ENCODE data around the gene CNOT3. TPM values are rescaled to one million over a fixed set of nuclear protein-coding genes. Genes with fewer than 3 reads are reported as not detected.

CNOT3 gene
- total and polyA plus RNA-seq, 2 of the 13 experiments (the other 11 are each of a cell fraction or from before 2014, with no cell fraction given): 4.3 to 5.8 TPM

DNA sequence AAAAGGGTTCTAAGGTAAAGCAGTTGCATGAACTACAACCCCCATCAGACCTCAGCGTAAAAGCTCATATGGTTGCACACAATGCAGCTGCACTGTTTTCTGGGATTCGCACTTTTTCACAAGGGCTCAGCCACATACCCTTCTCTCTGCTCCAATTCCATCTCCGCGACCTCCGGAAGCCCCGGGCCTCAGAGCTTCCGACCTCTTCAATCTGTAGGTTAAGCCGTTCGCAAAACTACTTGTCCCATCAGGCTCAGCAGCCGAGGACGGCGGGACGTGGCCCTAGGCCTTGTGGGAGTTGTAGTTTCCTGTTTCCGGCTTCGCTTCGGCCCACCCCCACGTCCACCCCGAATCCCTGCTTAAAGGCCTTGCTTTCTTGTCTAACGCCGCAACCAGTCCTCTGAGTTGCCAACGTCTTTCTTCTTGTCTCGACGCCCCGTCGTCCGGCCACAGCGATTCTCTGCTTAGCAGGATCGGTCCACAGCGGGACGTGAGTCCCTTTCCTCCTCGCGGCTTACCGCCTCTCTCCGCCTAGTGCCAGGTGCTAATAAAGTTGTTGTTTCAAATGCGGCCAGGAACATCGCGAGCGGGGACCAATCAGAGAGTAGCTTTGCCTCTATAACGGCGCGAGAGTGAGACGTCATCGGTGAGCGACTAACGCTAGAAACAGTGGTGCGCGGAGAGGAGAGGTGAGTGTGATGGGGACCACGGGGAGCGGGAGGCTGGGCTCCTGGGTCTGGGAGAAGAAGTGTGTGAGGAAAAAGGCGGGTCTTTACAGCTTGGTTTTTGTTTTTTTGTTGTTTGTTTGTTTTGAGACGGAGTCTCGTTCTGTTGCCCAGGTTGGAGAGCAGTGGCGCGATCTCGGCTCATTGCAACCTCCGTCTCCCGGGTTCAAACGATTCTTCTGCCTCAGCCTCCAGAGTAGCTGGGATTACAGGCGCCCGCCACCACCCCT lies 22.2 kb upstream of the CNOT3 start, which contains the start of the genes PRPF31 and TFPT (continued):
- peak; percentile 65; the same call in 1 of the 2 replicates for TF ChIP-seq MIER2 (CRISPR knock-in tag; IDR thresholded peaks at IDR 0.05)
- 0 out of 2 replicates have a peak, but pooled peaks have one; percentile 48 for TF ChIP-seq ZNF558 (CRISPR knock-in tag; IDR thresholded peaks at IDR 0.05; ENCODE audit: borderline replicate concordance)
- TF ChIP-seq, protein P1, sequence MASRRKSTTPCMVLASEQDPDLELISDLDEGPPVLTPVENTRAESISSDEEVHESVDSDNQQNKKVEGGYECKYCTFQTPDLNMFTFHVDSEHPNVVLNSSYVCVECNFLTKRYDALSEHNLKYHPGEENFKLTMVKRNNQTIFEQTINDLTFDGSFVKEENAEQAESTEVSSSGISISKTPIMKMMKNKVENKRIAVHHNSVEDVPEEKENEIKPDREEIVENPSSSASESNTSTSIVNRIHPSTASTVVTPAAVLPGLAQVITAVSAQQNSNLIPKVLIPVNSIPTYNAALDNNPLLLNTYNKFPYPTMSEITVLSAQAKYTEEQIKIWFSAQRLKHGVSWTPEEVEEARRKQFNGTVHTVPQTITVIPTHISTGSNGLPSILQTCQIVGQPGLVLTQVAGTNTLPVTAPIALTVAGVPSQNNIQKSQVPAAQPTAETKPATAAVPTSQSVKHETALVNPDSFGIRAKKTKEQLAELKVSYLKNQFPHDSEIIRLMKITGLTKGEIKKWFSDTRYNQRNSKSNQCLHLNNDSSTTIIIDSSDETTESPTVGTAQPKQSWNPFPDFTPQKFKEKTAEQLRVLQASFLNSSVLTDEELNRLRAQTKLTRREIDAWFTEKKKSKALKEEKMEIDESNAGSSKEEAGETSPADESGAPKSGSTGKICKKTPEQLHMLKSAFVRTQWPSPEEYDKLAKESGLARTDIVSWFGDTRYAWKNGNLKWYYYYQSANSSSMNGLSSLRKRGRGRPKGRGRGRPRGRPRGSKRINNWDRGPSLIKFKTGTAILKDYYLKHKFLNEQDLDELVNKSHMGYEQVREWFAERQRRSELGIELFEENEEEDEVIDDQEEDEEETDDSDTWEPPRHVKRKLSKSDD (CRISPR knock-in tag; IDR thresholded peaks at IDR 0.05; ENCODE audit: low read depth): peak; percentile 60; the same call in 1 of the 2 replicates
- peak; percentile 46; the same call in 1 of the 2 replicates for TF ChIP-seq ETV5 (CRISPR knock-in tag; IDR thresholded peaks at IDR 0.05; ENCODE audit: borderline replicate concordance)
- peak; percentile 70; the same call in 1 of the 2 replicates for TF ChIP-seq MXD4 (CRISPR knock-in tag; IDR thresholded peaks at IDR 0.05)

DNA sequence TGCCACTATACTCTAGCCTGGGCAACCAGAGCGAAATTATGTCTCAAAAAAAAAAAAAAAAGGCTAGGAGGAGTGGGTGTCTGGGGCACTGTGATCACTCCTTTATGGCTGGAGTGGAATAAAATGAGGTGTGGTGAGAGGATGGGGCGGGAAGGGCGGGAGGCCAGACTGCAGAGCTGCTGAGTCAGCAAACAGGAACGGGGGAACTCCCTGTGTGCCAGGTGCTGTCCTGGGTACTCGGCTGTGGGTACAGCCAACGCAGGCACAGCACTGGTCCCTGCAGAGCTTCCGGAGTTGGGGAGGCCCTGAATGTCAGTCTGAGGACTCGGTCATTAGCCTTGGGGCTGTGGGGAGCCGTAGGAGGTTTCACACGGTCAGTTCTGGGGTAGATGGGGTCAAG lies 16.3 kb upstream of the CNOT3 start:
- H3K36me3 ChIP-seq (replicated peaks in 1 of 2; ENCODE audit: control insufficient read depth in 1 of 2, insufficient read depth in 2 of 2, low read length in 2 of 2): peaks cover 24 to 66% of the 10 kb centered on the region in 2 experiments; a peak in 4 of 5 replicates
- DNase-seq (ENCODE audit: low spot score): no peak
- H4K20me1 ChIP-seq (ENCODE audit: insufficient read depth, low read length): no peaks in the 10 kb centered on the region
- BruUV-seq (replicated peaks): no TSS peak
- H3K9ac ChIP-seq (ENCODE audit: insufficient read depth, low read depth, low read length): no peak overlapping the region
- H2AFZ ChIP-seq (ENCODE audit: low read length): no peak overlapping the region
- no peak for ATAC-seq
- H3K27ac ChIP-seq (ENCODE audit: extremely low read length, insufficient read depth, low read length): no peak overlapping the region
- H3K4me1 ChIP-seq (ENCODE audit: insufficient read depth, low read length): peaks cover 11% of the 10 kb centered on the region
- no peaks in the 10 kb centered on the region for H3K9me3 ChIP-seq (ENCODE audit: low read length)
- POLR2A ChIA-PET: no interaction called here
- FAIRE-seq: no peak
- no peak overlapping the region for H3K4me2 ChIP-seq (ENCODE audit: low read depth, low read length)
- in situ Hi-C loops (cut with HindIII; ENCODE audit: extremely low pct_ligation_motif_present, low pct_unique_long_range_greater_than_20kb): no loop called here
- CTCF ChIA-PET (ENCODE audit: low intra/inter-chr PET ratio, low total read pairs): no interaction called here
- H3K27me3 ChIP-seq (ENCODE audit: control insufficient read depth in 1 of 2, insufficient read depth in 2 of 2, low read length in 2 of 2): no peaks in the 10 kb centered on the region
- no peak for TF ChIP-seq PLSCR1 (CRISPR knock-in tag; IDR thresholded peaks at IDR 0.05; ENCODE audit: borderline replicate concordance)
- no peak for TF ChIP-seq SALL1 (CRISPR knock-in tag; IDR thresholded peaks at IDR 0.05)
- no peak for TF ChIP-seq NRL (CRISPR knock-in tag; IDR thresholded peaks at IDR 0.05; ENCODE audit: borderline replicate concordance)
- TF ChIP-seq REXO4 (CRISPR knock-in tag; IDR thresholded peaks at IDR 0.05; ENCODE audit: borderline replicate concordance): no peak
- peak; percentile 90 to 93 for TF ChIP-seq MAFK (conservative IDR thresholded peaks at IDR 0.05 in 1 of 2, IDR thresholded peaks at IDR 0.05 in 1 of 2; ENCODE audit: low read length in 2 of 2)
- no peak for TF ChIP-seq ZNF33A (CRISPR knock-in tag; IDR thresholded peaks at IDR 0.05; ENCODE audit: borderline replicate concordance)
- no peak for TF ChIP-seq ZSCAN12 (CRISPR knock-in tag; IDR thresholded peaks at IDR 0.05)
- TF ChIP-seq THRA (CRISPR knock-in tag; IDR thresholded peaks at IDR 0.05; ENCODE audit: borderline replicate concordance): no peak
- peak; percentile 86 for TF ChIP-seq MAFF (IDR thresholded peaks at IDR 0.05; ENCODE audit: low read depth, low read length)
- peak; percentile 72 for TF ChIP-seq MAFG (CRISPR knock-in tag; IDR thresholded peaks at IDR 0.05)
- WGBS (ENCODE audit: low lambda C conversion rate): 94% methylated on average over 10 of the region's 10 CpGs
- intact Hi-C loops (cut with micrococcal nuclease; ENCODE audit: unreplicated experiment): no loop called here
- H3K4me3 ChIP-seq (replicated peaks in 1 of 3; ENCODE audit: insufficient read depth in 1 of 3, low read depth in 2 of 3, low read length in 3 of 3): no peak overlapping the region
- peaks cover 9% of the 10 kb centered on the region for H3K79me2 ChIP-seq (ENCODE audit: insufficient read depth, low read length)

Measured in HepG2 (cell line).